Mucosa of descending colon (tissue), 3 donors: ENCODE measurements around the gene PGS1. TPM values are rescaled to one million over a fixed set of nuclear protein-coding genes. Genes with fewer than 3 reads are reported as not detected.

Experiments used
- ATAC-seq: fragments of 200-7000 bp; cut with Tn5 transposase; one replicate; pipeline ENCODE4 v1.9.1; 2020; ENCODE audit warnings: mild to moderate bottlenecking, moderate library complexity
- DNase-seq, 3 donors: peaks; one replicate each; pipeline ENCODE4 v3.0.0-alpha.2; 2020
- H3K36me3 ChIP-seq: fragments of 200-600 bp; one replicate; pipeline ENCODE4 v1.8.0; 2021; ENCODE audit warnings: low read depth, mild to moderate bottlenecking
- H3K4me1 ChIP-seq: fragments of 200-600 bp; one replicate; pipeline ENCODE4 v1.8.0; 2021; ENCODE audit warnings: low read depth, mild to moderate bottlenecking
- H3K4me3 ChIP-seq: fragments of 200-600 bp; one replicate; pipeline ENCODE4 v1.8.0; 2021; ENCODE audit warnings: mild to moderate bottlenecking
- H3K9me3 ChIP-seq: fragments of 200-600 bp; one replicate; pipeline ENCODE4 v1.8.0; 2021; ENCODE audit warnings: mild to moderate bottlenecking
- CTCF ChIP-seq: fragments of 200-600 bp; IDR thresholded peaks from one replicate; pipeline ENCODE4 v1.8.0; 2022; ENCODE audit warnings: antibody characterized with exemption, mild to moderate bottlenecking
- intact Hi-C, 2 donors: fragments of 100-400 bp; cut with DNase I in 1 of 2; cut with micrococcal nuclease in 1 of 2; formaldehyde crosslinking; loops; one replicate each; pipeline versions ENCODE4 v1.11.0 to v1.11.1; 2022; cut with DNase I, micrococcal nuclease
- total RNA-seq, 3 donors: library from RNA; stranded (reverse); fragmentation: NEBNext Ultra II Directional in 2 of 3; extraction: Animal tissue kit (Norgen Biotek cat#: 25700) in 2 of 3; gene quantifications; one replicate each; pipeline versions ENCODE4 v1.2.1 to v1.2.4, GENCODE V29; 2021 to 2023
- donor health status: DM: no; HTN: no; CAD: no; lungs with moderate emphysema.
- donor health status: DM: no; HTN: no; CAD: no.
- donor health status: DM: no; HTN: yes; CAD: no.

The PGS1 gene
- total RNA-seq, 3 donors from 2014 or later: 36.2 to 54.3 (median 48.8) TPM

- no peaks in the 10 kb centered on the region for H3K9me3 ChIP-seq
- no peak for TF ChIP-seq CTCF
- DNase-seq: peak in 1 of 3 donors; percentile 26
- peaks cover 17% of the 10 kb centered on the region for H3K4me1 ChIP-seq
- intact Hi-C loops: no loop called here
- no peaks in the 10 kb centered on the region for H3K36me3 ChIP-seq
- H3K4me3 ChIP-seq: no peak overlapping the region
- ATAC-seq: peak; percentile 16
Measured at GRCh38 chr17:78390241-78391050, 12.0 kb downstream of the PGS1 start.

GRCh38 chr17:78391051-78391431 lies 12.6 kb downstream of the PGS1 start:
- peaks cover 11% of the 10 kb centered on the region for H3K4me1 ChIP-seq

GRCh38 chr17:78391843-78392242 lies 13.4 kb downstream of the PGS1 start:
- ATAC-seq (no peak), DNase-seq (no peak)
- Histone ChIP-seq H3K36me3 (no peaks in the 10 kb centered on the region), H3K4me1 (peaks cover 5% of the 10 kb centered on the region), H3K4me3 (no peak overlapping the region), H3K9me3 (no peaks in the 10 kb centered on the region)
- intact Hi-C loops: no loop called here
- no peak for TF ChIP-seq CTCF

More at GRCh38 chr17:78391051-78391431, 12.6 kb downstream of the PGS1 start:
- ATAC-seq: no peak
- no peak for TF ChIP-seq CTCF
- no peaks in the 10 kb centered on the region for H3K36me3 ChIP-seq
- no peak for DNase-seq
- intact Hi-C loops: no loop called here
- no peak overlapping the region for H3K4me3 ChIP-seq
- H3K9me3 ChIP-seq: no peaks in the 10 kb centered on the region

- no peaks in the 10 kb centered on the region for H3K9me3 ChIP-seq
- DNase-seq: no peak
- peaks cover 5% of the 10 kb centered on the region for H3K4me1 ChIP-seq
- TF ChIP-seq CTCF: no peak
- H3K4me3 ChIP-seq: no peak overlapping the region
- no peak for ATAC-seq
- intact Hi-C loops: no loop called here
- no peaks in the 10 kb centered on the region for H3K36me3 ChIP-seq
Measured at GRCh38 chr17:78392295-78392694, 13.8 kb downstream of the PGS1 start.

GRCh38 chr17:78393575-78393974 lies 15.1 kb downstream of the PGS1 start:
- DNase-seq (no peak), ATAC-seq (no peak)
- Histone ChIP-seq H3K9me3 (no peaks in the 10 kb centered on the region), H3K36me3 (no peaks in the 10 kb centered on the region), H3K4me3 (no peak overlapping the region), H3K4me1 (peaks cover 5% of the 10 kb centered on the region)
- intact Hi-C loops: no loop called here
- TF ChIP-seq CTCF: no peak
